ENCODE results near the gene LPP. TPM values are rescaled to one million over a fixed set of nuclear protein-coding genes. Genes with fewer than 3 reads are reported as not detected.

The LPP gene
- total RNA-seq, 1 experiment from 2014 or later: 264 TPM

DNA sequence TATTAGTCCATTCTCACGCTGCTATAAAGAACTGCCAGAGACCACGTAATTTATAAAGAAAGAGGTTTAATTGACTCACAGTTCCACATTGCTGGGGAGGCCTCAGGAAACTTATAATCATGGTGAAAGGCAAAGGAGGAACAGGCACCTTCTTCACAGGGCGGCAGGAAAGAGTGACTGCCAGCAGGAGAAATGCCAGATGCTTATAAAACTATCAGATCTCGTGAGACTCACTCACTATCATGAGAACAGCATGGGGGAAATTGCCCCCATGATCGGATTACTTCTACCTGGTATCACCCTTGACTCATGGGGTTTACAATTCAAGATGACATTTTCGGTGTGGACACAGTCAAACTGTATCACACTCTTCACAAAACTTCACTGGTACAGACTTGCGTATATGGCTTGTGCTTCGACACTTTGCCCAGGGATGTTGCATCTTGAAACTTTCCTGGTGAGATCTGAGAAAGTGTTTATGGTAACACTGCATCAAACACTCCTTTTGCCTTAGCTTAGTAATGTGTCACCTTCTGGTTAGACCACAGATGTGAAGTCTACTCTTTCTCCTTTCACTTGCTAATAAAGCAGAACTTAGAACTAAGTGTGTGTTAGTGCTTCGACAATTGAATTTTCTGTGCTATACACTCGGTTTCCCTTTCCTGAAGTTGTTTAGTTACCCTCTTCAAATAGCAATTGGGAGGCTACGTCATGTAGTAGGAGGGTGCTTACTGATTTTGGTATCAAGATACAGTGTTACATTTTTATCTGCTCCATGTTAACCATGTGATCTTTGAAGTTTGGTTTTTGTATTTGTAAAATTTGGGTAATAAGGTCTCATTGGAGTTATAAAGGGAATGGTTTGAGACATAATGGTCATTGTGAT is 185.7 kb downstream of the LPP start:
- Mint-ChIP-seq H3K4me1 (ENCODE audit: low read depth, unreplicated experiment) (peaks cover 73% of the 10 kb centered on the region), H3K27me3 (ENCODE audit: unreplicated experiment) (no peaks in the 10 kb centered on the region), H3K27ac (ENCODE audit: unreplicated experiment) (no peak overlapping the region), H3K36me3 (ENCODE audit: insufficient read depth, unreplicated experiment) (no peaks in the 10 kb centered on the region), H3K4me3 (ENCODE audit: low read depth, unreplicated experiment) (no peak overlapping the region), H3K9me3 (ENCODE audit: low read depth, unreplicated experiment) (no peaks in the 10 kb centered on the region)
- CTCF ChIA-PET: interaction anchor here (0.6 to 0.7 kb wide), 3 partner anchors 68 to 326 kb away, joined by 3 to 4 read pairs (median 4); no protein-coding TSS in a partner anchor
- no peak for DNase-seq
- BruUV-seq (replicated peaks): no TSS peak
- no peak for TF ChIP-seq CTCF (IDR thresholded peaks at IDR 0.05; ENCODE audit: unreplicated experiment)
- intact Hi-C loops (cut with micrococcal nuclease; ENCODE audit: unreplicated experiment): no loop called here

GRCh38 chr3:188341501-188341900 is 187.5 kb downstream of the LPP start:
- H3K27me3 Mint-ChIP-seq (ENCODE audit: unreplicated experiment): no peaks in the 10 kb centered on the region
- no TSS peak for BruUV-seq (replicated peaks)
- H3K27ac Mint-ChIP-seq (ENCODE audit: unreplicated experiment): no peak overlapping the region
- H3K36me3 Mint-ChIP-seq (ENCODE audit: insufficient read depth, unreplicated experiment): no peaks in the 10 kb centered on the region
- TF ChIP-seq CTCF (IDR thresholded peaks at IDR 0.05; ENCODE audit: unreplicated experiment): no peak
- CTCF ChIA-PET: interaction anchor here (1.0 kb wide), 2 partner anchors 175 to 317 kb away, joined by 3 read pairs; no protein-coding TSS in a partner anchor
- intact Hi-C loops (cut with micrococcal nuclease; ENCODE audit: unreplicated experiment): no loop called here
- no peaks in the 10 kb centered on the region for H3K9me3 Mint-ChIP-seq (ENCODE audit: low read depth, unreplicated experiment)
- peaks cover 69% of the 10 kb centered on the region for H3K4me1 Mint-ChIP-seq (ENCODE audit: low read depth, unreplicated experiment)
- no peak for DNase-seq
- no peak overlapping the region for H3K4me3 Mint-ChIP-seq (ENCODE audit: low read depth, unreplicated experiment)

DNA sequence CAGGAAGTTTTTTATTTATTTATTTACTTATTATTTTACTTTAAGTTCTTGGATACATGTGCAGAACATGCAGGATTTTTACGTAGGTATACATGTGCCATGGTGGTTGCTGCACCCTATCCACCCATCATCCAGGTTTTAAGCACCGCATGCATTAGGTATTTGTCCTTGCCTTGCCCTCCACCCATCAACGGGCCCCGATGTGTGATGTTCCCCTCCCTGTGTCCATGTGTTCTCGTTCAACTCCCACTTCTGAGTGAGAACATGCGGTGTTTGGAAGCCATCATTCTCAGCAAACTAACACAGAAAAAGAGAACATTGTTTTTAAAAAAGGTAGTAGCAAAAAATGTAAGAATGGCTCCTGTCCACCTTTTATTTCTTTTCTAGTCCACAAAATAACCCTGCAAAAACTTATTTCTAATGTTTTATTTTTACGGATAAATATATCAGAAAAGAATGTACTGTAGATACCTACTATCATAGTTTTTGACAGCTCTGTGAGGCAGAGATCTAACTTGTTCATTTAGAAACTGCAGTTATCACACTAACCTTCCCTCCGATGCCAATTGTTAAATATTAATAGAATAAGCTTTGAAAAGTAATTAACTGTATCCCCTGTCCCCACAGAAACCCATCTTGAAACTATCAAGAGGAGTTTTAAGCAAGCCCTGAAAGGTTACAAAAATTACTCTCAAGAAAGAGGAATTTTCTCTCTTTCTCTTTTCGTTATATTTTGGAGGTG is 189.2 kb downstream of the LPP start:
- H3K4me3 Mint-ChIP-seq (ENCODE audit: low read depth, unreplicated experiment): no peak overlapping the region
- no peaks in the 10 kb centered on the region for H3K27me3 Mint-ChIP-seq (ENCODE audit: unreplicated experiment)
- no peaks in the 10 kb centered on the region for H3K36me3 Mint-ChIP-seq (ENCODE audit: insufficient read depth, unreplicated experiment)
- H3K27ac Mint-ChIP-seq (ENCODE audit: unreplicated experiment): no peak overlapping the region
- no TSS peak for BruUV-seq (replicated peaks)
- no peak for DNase-seq
- intact Hi-C loops (cut with micrococcal nuclease; ENCODE audit: unreplicated experiment): no loop called here
- H3K4me1 Mint-ChIP-seq (ENCODE audit: low read depth, unreplicated experiment): peaks cover 65% of the 10 kb centered on the region
- no peak for TF ChIP-seq CTCF (IDR thresholded peaks at IDR 0.05; ENCODE audit: unreplicated experiment)
- H3K9me3 Mint-ChIP-seq (ENCODE audit: low read depth, unreplicated experiment): no peaks in the 10 kb centered on the region
- CTCF ChIA-PET: interaction anchor here (0.7 kb wide), 1 partner anchor 10 kb away, joined by 3 read pairs; no protein-coding TSS in a partner anchor

- H3K36me3 Mint-ChIP-seq (ENCODE audit: insufficient read depth, unreplicated experiment): peaks cover 5% of the 10 kb centered on the region
- no peak for TF ChIP-seq CTCF (IDR thresholded peaks at IDR 0.05; ENCODE audit: unreplicated experiment)
- H3K4me1 Mint-ChIP-seq (ENCODE audit: low read depth, unreplicated experiment): peaks cover 68% of the 10 kb centered on the region
- H3K27me3 Mint-ChIP-seq (ENCODE audit: unreplicated experiment): no peaks in the 10 kb centered on the region
- no peak overlapping the region for H3K27ac Mint-ChIP-seq (ENCODE audit: unreplicated experiment)
- CTCF ChIA-PET: no interaction called here
- H3K9me3 Mint-ChIP-seq (ENCODE audit: low read depth, unreplicated experiment): no peaks in the 10 kb centered on the region
- BruUV-seq (replicated peaks): no TSS peak
- intact Hi-C loops (cut with micrococcal nuclease; ENCODE audit: unreplicated experiment): no loop called here
- no peak for DNase-seq
- H3K4me3 Mint-ChIP-seq (ENCODE audit: low read depth, unreplicated experiment): no peak overlapping the region
Measured at GRCh38 chr3:188343894-188344293, 189.9 kb downstream of the LPP start.
